GM19023 (cell line): ENCODE results near the gene MBP.

Experiments used
- ATAC-seq: cut with Tn5 transposase; IDR thresholded peaks from one replicate; pipeline ENCODE4 v1.9.1; 2021; ENCODE audit warnings: mild to moderate bottlenecking, moderate library complexity; ENCODE audit not compliant: unreplicated experiment

The MBP gene

GRCh38 chr18:77053616-77054287, 78.8 kb downstream of the MBP start:
- no peak for ATAC-seq

- no peak for ATAC-seq
Measured at GRCh38 chr18:77052983-77053309, 79.6 kb downstream of the MBP start.

GRCh38 chr18:77052297-77052982, 80.1 kb downstream of the MBP start:
- no peak for ATAC-seq

GRCh38 chr18:77051581-77052296, 80.8 kb downstream of the MBP start:
- ATAC-seq: no peak

GRCh38 chr18:77049938-77050337, 82.6 kb downstream of the MBP start:
- ATAC-seq: no peak

- no peak for ATAC-seq
Measured at GRCh38 chr18:77047803-77048419, 84.7 kb downstream of the MBP start.

- no peak for ATAC-seq
Measured at GRCh38 chr18:77046994-77047393, 85.6 kb downstream of the MBP start.

GRCh38 chr18:77046409-77046808, 86.2 kb downstream of the MBP start:
- ATAC-seq: no peak

- ATAC-seq: no peak
Measured at GRCh38 chr18:77045677-77046076, 86.9 kb downstream of the MBP start.

GRCh38 chr18:77044866-77045664, 87.5 kb downstream of the MBP start:
- no peak for ATAC-seq

- ATAC-seq: no peak
Measured at GRCh38 chr18:77043541-77044280, 88.9 kb downstream of the MBP start.

- no peak for ATAC-seq
Measured at GRCh38 chr18:77042583-77042982, 90.0 kb downstream of the MBP start.

GRCh38 chr18:77039196-77040130, 93.1 kb downstream of the MBP start:
- ATAC-seq: no peak

GRCh38 chr18:77038182-77038858, 94.3 kb downstream of the MBP start:
- no peak for ATAC-seq

GRCh38 chr18:77037567-77037966, 95.0 kb downstream of the MBP start:
- ATAC-seq: no peak

GRCh38 chr18:77035380-77036187, 97.0 kb downstream of the MBP start:
- no peak for ATAC-seq

- no peak for ATAC-seq
Measured at GRCh38 chr18:77033575-77033974, 99.0 kb downstream of the MBP start.
